Smooth muscle cell (in vitro differentiated cells): Measurements from ENCODE around the gene GABPA. TPM values are rescaled to one million over a fixed set of nuclear protein-coding genes. Genes with fewer than 3 reads are reported as not detected.

Source experiments
- DNase-seq: peaks from one replicate; lab custom pipeline; 2025; ENCODE audit not compliant: unreplicated experiment; lab: John Stamatoyannopoulos, UW
- H2AFZ ChIP-seq: fragments of 200-600 bp; sonication (generic); 2 replicates; pipeline ENCODE4 v1.6.0; 2016; ENCODE audit warnings: antibody characterized with exemption, low read depth, mild to moderate bottlenecking
- H3F3A ChIP-seq: fragments of 200-600 bp; sonication (generic); 2 replicates; pipeline ENCODE4 v1.6.0; 2017; ENCODE audit warnings: antibody characterized with exemption, low read depth
- H3K27ac ChIP-seq: fragments of 200-600 bp; sonication (generic); 2 replicates; pipeline ENCODE4 v1.5.1; 2016; ENCODE audit warnings: low read depth, mild to moderate bottlenecking
- H3K27me3 ChIP-seq: fragments of 200-600 bp; sonication (generic); 2 replicates; pipeline ENCODE4 v1.6.1; 2016; ENCODE audit warnings: low read depth, mild to moderate bottlenecking
- H3K36me3 ChIP-seq: fragments of 200-600 bp; sonication (generic); 2 replicates; pipeline ENCODE4 v1.5.1; 2016; ENCODE audit warnings: low read depth
- H3K4me1 ChIP-seq: fragments of 200-600 bp; sonication (generic); 2 replicates; pipeline ENCODE4 v1.5.1; 2016; ENCODE audit warnings: low read depth
- H3K4me2 ChIP-seq: fragments of 200-600 bp; sonication (generic); 2 replicates; pipeline ENCODE4 v1.6.0; 2016; ENCODE audit warnings: mild to moderate bottlenecking
- H3K4me3 ChIP-seq: fragments of 200-600 bp; sonication (generic); 2 replicates; pipeline ENCODE4 v1.5.1; 2016; ENCODE audit warnings: mild to moderate bottlenecking
- H3K79me2 ChIP-seq: fragments of 200-600 bp; sonication (generic); 2 replicates; pipeline ENCODE4 v1.6.0; 2016; ENCODE audit warnings: low read depth, mild to moderate bottlenecking
- H3K9ac ChIP-seq: fragments of 200-600 bp; sonication (generic); 2 replicates; pipeline ENCODE4 v1.6.0; 2016; ENCODE audit warnings: low read depth
- H3K9me3 ChIP-seq: fragments of 200-600 bp; sonication (generic); replicated peaks from 2 replicates; pipeline ENCODE4 v1.5.1; 2016; ENCODE audit warnings: low read depth
- H4K20me1 ChIP-seq: fragments of 200-600 bp; sonication (generic); 2 replicates; pipeline ENCODE4 v1.6.0; 2016; ENCODE audit warnings: low read depth
- WGBS: methylation state at CpG from one replicate; pipeline ENCODE4 v1.1.7; 2016; ENCODE audit warnings: low lambda C conversion rate; 5-methylcytosine and 5-hydroxymethylcytosine counted together
- polyA plus RNA-seq: library from polyadenylated mRNA; unstranded; fragments of >200 nt; fragmentation: Nextera tagmentation; extraction: Ambion mirVana; gene quantifications from 2 replicates; pipeline ENCODE4 v1.2.1, GENCODE V29; 2016
- total RNA-seq: library from RNA; depleted of rRNA; stranded (reverse); fragments of >200 nt; gene quantifications from 2 replicates; pipeline ENCODE4 v1.2.3, GENCODE V29; 2014
- TF ChIP-seq, protein P1 (sequence below): fragments of 200-600 bp; sonication (generic); IDR thresholded peaks from 2 replicates; pipeline ENCODE4 v1.5.1; 2017; ENCODE audit warnings: borderline replicate concordance, mild to moderate bottlenecking, antibody characterized with exemption; ENCODE audit not compliant: insufficient read depth, poor library complexity, severe bottlenecking

GABPA gene
- total and polyA plus RNA-seq, 2 experiments from 2014 or later, result 11.4 to 35.1 TPM

DNA sequence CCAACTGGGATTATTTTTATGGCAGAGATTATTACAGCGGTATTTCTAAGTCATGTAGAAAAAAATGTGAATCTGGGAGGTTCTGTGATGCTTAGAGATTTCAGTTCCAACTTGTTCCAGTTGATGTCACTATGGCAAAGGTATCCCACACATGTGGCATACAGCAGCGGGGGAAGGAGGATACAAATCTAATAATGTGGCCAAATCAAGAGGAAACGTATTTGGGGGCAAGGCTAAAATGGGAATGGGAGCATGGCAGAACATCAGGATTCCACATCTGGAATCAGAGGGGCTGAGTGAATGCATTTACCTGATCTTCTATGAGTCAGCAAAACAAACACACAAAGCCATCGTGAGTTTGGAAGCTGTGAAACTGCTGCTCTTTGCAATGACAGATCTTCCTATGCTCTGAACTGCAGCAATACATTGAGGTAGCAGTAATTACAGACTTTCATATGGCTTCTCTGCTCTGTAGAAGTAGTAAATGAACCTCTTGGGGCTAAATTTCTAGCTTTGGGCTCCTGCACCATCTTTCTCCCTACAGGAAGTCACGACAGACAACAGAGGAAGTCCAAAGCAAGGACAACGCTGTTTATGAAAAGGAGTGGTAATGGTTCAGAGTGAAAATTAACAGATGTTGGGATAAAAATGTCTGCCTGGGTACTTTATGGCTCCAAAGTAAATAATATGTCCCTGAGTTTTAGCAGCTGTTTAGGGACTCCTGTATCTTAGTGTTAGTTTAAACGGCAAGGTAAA lies 55.5 kb downstream of the GABPA start:
- H3K27ac ChIP-seq, result peak overlapping the region; percentile 32
- DNase-seq, result no peak
- H3K9me3 ChIP-seq, result no peaks in the 10 kb centered on the region
- H3K4me3 ChIP-seq, result peak overlapping the region; percentile 42
- H3K36me3 ChIP-seq, result no peaks in the 10 kb centered on the region
- H3K9ac ChIP-seq, result no peak overlapping the region
- no peaks in the 10 kb centered on the region for H3F3A ChIP-seq
- no peaks in the 10 kb centered on the region for H3K79me2 ChIP-seq
- 46% methylated on average over 7 of the region's 7 CpGs for WGBS
- H3K27me3 ChIP-seq, result no peaks in the 10 kb centered on the region
- TF ChIP-seq, protein P1, sequence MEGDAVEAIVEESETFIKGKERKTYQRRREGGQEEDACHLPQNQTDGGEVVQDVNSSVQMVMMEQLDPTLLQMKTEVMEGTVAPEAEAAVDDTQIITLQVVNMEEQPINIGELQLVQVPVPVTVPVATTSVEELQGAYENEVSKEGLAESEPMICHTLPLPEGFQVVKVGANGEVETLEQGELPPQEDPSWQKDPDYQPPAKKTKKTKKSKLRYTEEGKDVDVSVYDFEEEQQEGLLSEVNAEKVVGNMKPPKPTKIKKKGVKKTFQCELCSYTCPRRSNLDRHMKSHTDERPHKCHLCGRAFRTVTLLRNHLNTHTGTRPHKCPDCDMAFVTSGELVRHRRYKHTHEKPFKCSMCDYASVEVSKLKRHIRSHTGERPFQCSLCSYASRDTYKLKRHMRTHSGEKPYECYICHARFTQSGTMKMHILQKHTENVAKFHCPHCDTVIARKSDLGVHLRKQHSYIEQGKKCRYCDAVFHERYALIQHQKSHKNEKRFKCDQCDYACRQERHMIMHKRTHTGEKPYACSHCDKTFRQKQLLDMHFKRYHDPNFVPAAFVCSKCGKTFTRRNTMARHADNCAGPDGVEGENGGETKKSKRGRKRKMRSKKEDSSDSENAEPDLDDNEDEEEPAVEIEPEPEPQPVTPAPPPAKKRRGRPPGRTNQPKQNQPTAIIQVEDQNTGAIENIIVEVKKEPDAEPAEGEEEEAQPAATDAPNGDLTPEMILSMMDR, result peak; percentile 27
- H4K20me1 ChIP-seq, result no peaks in the 10 kb centered on the region
- H2AFZ ChIP-seq, result peak overlapping the region; percentile 98
- peak overlapping the region; percentile 86 for H3K4me2 ChIP-seq
- H3K4me1 ChIP-seq, result peaks cover 4% of the 10 kb centered on the region

DNA sequence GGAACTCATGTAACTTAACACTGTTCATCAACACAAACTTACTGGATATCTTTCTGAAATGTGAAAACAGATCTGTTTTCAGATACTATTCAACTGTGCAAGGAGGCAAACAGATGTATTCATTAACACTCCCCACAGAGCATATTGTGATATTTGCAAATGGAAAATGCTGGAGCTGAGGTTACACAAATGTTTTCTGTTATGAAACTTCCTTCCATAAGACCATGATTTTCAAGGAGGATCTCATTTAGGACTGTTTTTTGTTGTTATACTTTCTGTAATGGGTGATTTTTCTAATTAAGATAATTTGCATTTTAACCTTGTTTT lies 56.1 kb downstream of the GABPA start:
- DNase-seq, result no peak
- Histone ChIP-seq H4K20me1 (no peaks in the 10 kb centered on the region), H3K79me2 (no peaks in the 10 kb centered on the region), H3K4me3 (peak overlapping the region; percentile 42), H3K27me3 (no peaks in the 10 kb centered on the region), H3K9ac (no peak overlapping the region), H3K9me3 (no peaks in the 10 kb centered on the region), H3K36me3 (no peaks in the 10 kb centered on the region), H3K27ac (no peak overlapping the region), H3K4me2 (peak overlapping the region; percentile 86), H2AFZ (peak overlapping the region; percentile 98), H3K4me1 (peaks cover 4% of the 10 kb centered on the region), H3F3A (no peaks in the 10 kb centered on the region)
- TF ChIP-seq, protein P1, result no peak

DNA sequence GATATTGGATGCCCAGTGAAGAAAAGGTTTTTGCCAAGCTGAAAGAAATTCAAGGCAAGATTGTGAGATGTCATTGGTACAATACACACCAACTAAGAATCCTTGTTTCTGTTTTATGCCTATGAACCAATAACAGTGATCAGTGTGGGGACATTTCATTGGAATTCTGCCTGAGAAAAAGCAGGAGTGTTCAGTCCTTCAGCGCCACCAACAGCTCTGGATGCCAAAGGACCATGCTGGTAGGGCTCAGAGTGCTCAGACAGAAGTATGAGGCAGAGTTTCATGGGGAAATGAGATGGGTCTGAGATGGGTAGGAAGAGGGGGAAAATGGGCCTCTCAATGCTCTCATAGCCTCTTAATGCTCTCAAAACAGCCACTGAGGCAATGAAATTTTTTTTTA lies 56.5 kb downstream of the GABPA start:
- Histone ChIP-seq H3F3A (no peaks in the 10 kb centered on the region), H3K4me3 (no peak overlapping the region), H3K9me3 (no peaks in the 10 kb centered on the region), H3K27me3 (no peaks in the 10 kb centered on the region), H3K36me3 (no peaks in the 10 kb centered on the region), H3K79me2 (no peaks in the 10 kb centered on the region), H3K9ac (no peak overlapping the region), H3K27ac (no peak overlapping the region), H2AFZ (no peak overlapping the region), H3K4me1 (peaks cover 4% of the 10 kb centered on the region), H4K20me1 (no peaks in the 10 kb centered on the region), H3K4me2 (no peak overlapping the region)
- WGBS, result 90% methylated on average over 1 of the region's 1 CpG
- DNase-seq, result no peak
- TF ChIP-seq, protein P1, result no peak

DNA sequence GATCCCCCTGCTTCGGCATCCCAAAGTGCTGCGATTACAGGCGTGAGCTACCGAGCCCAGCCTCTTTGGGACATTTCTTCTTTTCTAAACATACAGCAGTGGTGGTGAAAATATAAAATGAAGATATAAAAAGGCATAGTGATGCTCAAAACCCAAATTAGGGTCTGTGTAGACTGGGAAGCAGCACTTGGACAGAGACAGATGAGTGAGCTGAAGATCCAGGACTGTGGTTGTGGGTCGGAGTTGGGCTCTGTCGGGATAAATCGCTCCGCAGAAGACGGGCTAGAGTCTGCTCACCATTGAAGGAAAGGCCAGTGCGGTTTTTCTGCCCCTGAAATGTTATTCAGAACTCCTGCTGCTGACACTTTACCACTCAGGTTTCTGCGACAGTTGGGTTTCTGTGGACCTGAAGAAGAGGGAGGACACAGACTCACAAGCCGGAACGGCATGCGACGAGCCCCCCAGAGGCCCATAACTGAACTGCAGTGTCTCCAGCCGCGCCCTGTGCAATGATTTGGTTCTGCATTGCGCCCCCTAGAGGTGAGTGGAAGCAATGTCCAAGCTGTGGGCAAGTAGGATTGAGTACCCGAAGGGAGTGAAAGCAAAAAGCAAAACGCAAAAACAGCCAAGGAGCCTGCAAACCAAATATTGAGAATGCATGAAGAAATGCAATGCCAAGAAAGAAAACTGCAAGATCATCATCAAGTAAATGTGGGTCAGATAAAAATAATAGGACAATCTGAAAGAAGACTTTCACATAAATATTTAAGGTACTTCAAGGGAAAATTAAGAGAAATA lies 66.6 kb downstream of the GABPA start:
- H3K36me3 ChIP-seq, result no peaks in the 10 kb centered on the region
- DNase-seq, result peak; percentile 32
- no peak overlapping the region for H3K27ac ChIP-seq
- H3K4me3 ChIP-seq, result peak overlapping the region; percentile 19
- no peaks in the 10 kb centered on the region for H3K27me3 ChIP-seq
- TF ChIP-seq, protein P1, result peak; percentile 98
- no peak overlapping the region for H3K9ac ChIP-seq
- no peaks in the 10 kb centered on the region for H3K79me2 ChIP-seq
- H3K4me2 ChIP-seq, result peak overlapping the region; percentile 79
- H3F3A ChIP-seq, result no peaks in the 10 kb centered on the region
- 32% methylated on average over 20 of the region's 20 CpGs for WGBS
- no peaks in the 10 kb centered on the region for H3K9me3 ChIP-seq
- peak overlapping the region; percentile 22 for H2AFZ ChIP-seq
- H3K4me1 ChIP-seq, result no peaks in the 10 kb centered on the region
- H4K20me1 ChIP-seq, result no peaks in the 10 kb centered on the region
